Measurements from ENCODE around the gene CREB3.

Gene CREB3

GRCh38 chr9:35771075-35771433 is 38.6 kb downstream of the CREB3 start:
- Histone ChIP-seq H3K36me3 (ENCODE audit: insufficient read depth, low read depth, low read length) (no peaks in the 10 kb centered on the region), H3K4me1 (ENCODE audit: insufficient read depth, low read length) (peaks cover 10% of the 10 kb centered on the region; the same call in 1 of the 2 replicates), H3K4me3 (ENCODE audit: low read length) (no peak overlapping the region), H3K9ac (ENCODE audit: low read depth, low read length) (no peak overlapping the region), H3K27ac (ENCODE audit: low read length) (no peak overlapping the region), H3K9me3 (ENCODE audit: insufficient read depth, low read depth, low read length) (no peaks in the 10 kb centered on the region), H3K27me3 (ENCODE audit: insufficient read depth, low read length) (no peaks in the 10 kb centered on the region)

GRCh38 chr9:35771534-35771933 is 39.1 kb downstream of the CREB3 start:
- H3K36me3 ChIP-seq (ENCODE audit: insufficient read depth, low read depth, low read length): no peaks in the 10 kb centered on the region
- H3K4me1 ChIP-seq (ENCODE audit: insufficient read depth, low read length): peaks cover 10% of the 10 kb centered on the region; the same call in 1 of the 2 replicates
- H3K9ac ChIP-seq (ENCODE audit: low read depth, low read length): no peak overlapping the region
- H3K27me3 ChIP-seq (ENCODE audit: insufficient read depth, low read length): no peaks in the 10 kb centered on the region
- H3K4me3 ChIP-seq (ENCODE audit: low read length): no peak overlapping the region
- H3K9me3 ChIP-seq (ENCODE audit: insufficient read depth, low read depth, low read length): no peaks in the 10 kb centered on the region
- H3K27ac ChIP-seq (ENCODE audit: low read length): no peak overlapping the region

GRCh38 chr9:35771943-35772342 is 39.5 kb downstream of the CREB3 start:
- Histone ChIP-seq H3K27ac (ENCODE audit: low read length) (no peak overlapping the region), H3K9ac (ENCODE audit: low read depth, low read length) (no peak overlapping the region), H3K4me3 (ENCODE audit: low read length) (no peak overlapping the region), H3K27me3 (ENCODE audit: insufficient read depth, low read length) (no peaks in the 10 kb centered on the region), H3K36me3 (ENCODE audit: insufficient read depth, low read depth, low read length) (no peaks in the 10 kb centered on the region), H3K4me1 (ENCODE audit: insufficient read depth, low read length) (peaks cover 10% of the 10 kb centered on the region; the same call in 1 of the 2 replicates), H3K9me3 (ENCODE audit: insufficient read depth, low read depth, low read length) (no peaks in the 10 kb centered on the region)

GRCh38 chr9:35774907-35775635 is 42.6 kb downstream of the CREB3 start:
- Histone ChIP-seq H3K27ac (ENCODE audit: low read length) (no peak overlapping the region), H3K27me3 (ENCODE audit: insufficient read depth, low read length) (no peaks in the 10 kb centered on the region), H3K4me3 (ENCODE audit: low read length) (no peak overlapping the region), H3K36me3 (ENCODE audit: insufficient read depth, low read depth, low read length) (no peaks in the 10 kb centered on the region), H3K9ac (ENCODE audit: low read depth, low read length) (peak overlapping the region; percentile 33; the same call in 1 of the 2 replicates), H3K4me1 (ENCODE audit: insufficient read depth, low read length) (peaks cover 10% of the 10 kb centered on the region; the same call in 1 of the 2 replicates), H3K9me3 (ENCODE audit: insufficient read depth, low read depth, low read length) (no peaks in the 10 kb centered on the region)

GRCh38 chr9:35776018-35776417 is 43.6 kb downstream of the CREB3 start:
- no peak overlapping the region for H3K4me3 ChIP-seq (ENCODE audit: low read length)
- H3K4me1 ChIP-seq (ENCODE audit: insufficient read depth, low read length): peaks cover 10% of the 10 kb centered on the region; the same call in 1 of the 2 replicates
- H3K36me3 ChIP-seq (ENCODE audit: insufficient read depth, low read depth, low read length): no peaks in the 10 kb centered on the region
- H3K9ac ChIP-seq (ENCODE audit: low read depth, low read length): no peak overlapping the region
- no peaks in the 10 kb centered on the region for H3K9me3 ChIP-seq (ENCODE audit: insufficient read depth, low read depth, low read length)
- no peaks in the 10 kb centered on the region for H3K27me3 ChIP-seq (ENCODE audit: insufficient read depth, low read length)
- no peak overlapping the region for H3K27ac ChIP-seq (ENCODE audit: low read length)

- H3K27me3 ChIP-seq (ENCODE audit: insufficient read depth, low read length): no peaks in the 10 kb centered on the region
- no peak overlapping the region for H3K9ac ChIP-seq (ENCODE audit: low read depth, low read length)
- no peaks in the 10 kb centered on the region for H3K9me3 ChIP-seq (ENCODE audit: insufficient read depth, low read depth, low read length)
- H3K27ac ChIP-seq (ENCODE audit: low read length): no peak overlapping the region
- H3K4me3 ChIP-seq (ENCODE audit: low read length): no peak overlapping the region
- peaks cover 10% of the 10 kb centered on the region; the same call in 1 of the 2 replicates for H3K4me1 ChIP-seq (ENCODE audit: insufficient read depth, low read length)
- H3K36me3 ChIP-seq (ENCODE audit: insufficient read depth, low read depth, low read length): peaks cover 4% of the 10 kb centered on the region; the same call in 1 of the 2 replicates
These were observed 46.0 kb downstream of the CREB3 start for GRCh38 chr9:35778496-35778895.

- no peak overlapping the region for H3K9ac ChIP-seq (ENCODE audit: low read depth, low read length)
- H3K27me3 ChIP-seq (ENCODE audit: insufficient read depth, low read length): no peaks in the 10 kb centered on the region
- no peaks in the 10 kb centered on the region; the same call in 1 of the 2 replicates for H3K4me1 ChIP-seq (ENCODE audit: insufficient read depth, low read length)
- H3K9me3 ChIP-seq (ENCODE audit: insufficient read depth, low read depth, low read length): no peaks in the 10 kb centered on the region
- no peak overlapping the region for H3K27ac ChIP-seq (ENCODE audit: low read length)
- peaks cover 8% of the 10 kb centered on the region; the same call in 1 of the 2 replicates for H3K36me3 ChIP-seq (ENCODE audit: insufficient read depth, low read depth, low read length)
- H3K4me3 ChIP-seq (ENCODE audit: low read length): no peak overlapping the region
These were observed 48.6 kb downstream of the CREB3 start for GRCh38 chr9:35781066-35781465.

GRCh38 chr9:35783418-35783817 is 51.0 kb downstream of the CREB3 start:
- no peak overlapping the region for H3K9ac ChIP-seq (ENCODE audit: low read depth, low read length)
- no peaks in the 10 kb centered on the region for H3K27me3 ChIP-seq (ENCODE audit: insufficient read depth, low read length)
- H3K27ac ChIP-seq (ENCODE audit: low read length): no peak overlapping the region
- peaks cover 10% of the 10 kb centered on the region; the same call in 1 of the 2 replicates for H3K36me3 ChIP-seq (ENCODE audit: insufficient read depth, low read depth, low read length)
- no peaks in the 10 kb centered on the region for H3K9me3 ChIP-seq (ENCODE audit: insufficient read depth, low read depth, low read length)
- H3K4me3 ChIP-seq (ENCODE audit: low read length): no peak overlapping the region
- H3K4me1 ChIP-seq (ENCODE audit: insufficient read depth, low read length): no peaks in the 10 kb centered on the region
